Endothelial cell of umbilical vein (primary cell): ENCODE measurements around the gene AGT. TPM values are rescaled to one million over a fixed set of nuclear protein-coding genes. Genes with fewer than 3 reads are reported as not detected.

ENCODE experiments used
- BruUV-seq: library from RNA; stranded (reverse); fragments of 400-500 nt; replicated peaks from 2 replicates; lab custom pipeline; 2021; lab: Mats Ljungman, UMichigan
- CTCF ChIA-PET: fragments of 300-600, 350-600 bp; sonication (Branson Sonifier 250); formaldehyde crosslinking; loops from one replicate; lab custom pipeline; 2021; ENCODE audit warnings: antibody characterized with exemption, inconsistent platforms; lab: Charles Lee
- POLR2A ChIA-PET: fragments of 300-600, 350-600 bp; sonication (Branson Sonifier 250); formaldehyde crosslinking; loops from one replicate; lab custom pipeline; 2021; ENCODE audit warnings: antibody characterized with exemption, inconsistent platforms; lab: Charles Lee
- DNase-seq: peaks from one replicate; pipeline ENCODE4 v3.0.0-alpha.2; 2011; ENCODE audit warnings: low read depth, low spot score
- FAIRE-seq: peaks from 2 replicates; lab custom pipeline; 2011; peaks lifted over from hg19 to GRCh38; lab: Jason Lieb, UNC
- H2AFZ ChIP-seq: 2 replicates; pipeline ENCODE4 v1.6.0; 2012; ENCODE audit warnings: low read depth, low read length, control low read depth, inconsistent platforms
- H3K27ac ChIP-seq: 2 replicates; pipeline ENCODE4 v1.5.1; 2011; ENCODE audit warnings: low read depth, mild to moderate bottlenecking, control low read depth, low read length, moderate library complexity; ENCODE audit not compliant: insufficient read depth
- H3K27me3 ChIP-seq, 2 experiments: 2 replicates each; pipeline versions ENCODE4 v1.6.0 to v1.6.1; 2011; ENCODE audit warnings: low read length in 2 of 2, mixed read lengths in 1 of 2; ENCODE audit not compliant: control insufficient read depth in 2 of 2, insufficient read depth in 2 of 2
- H3K36me3 ChIP-seq, 2 experiments: 2 replicates in 1 of 2; 3 replicates in 1 of 2; pipeline ENCODE4 v1.5.1; 2011; ENCODE audit warnings: low read length in 2 of 2, mild to moderate bottlenecking in 1 of 2, moderate library complexity in 1 of 2; ENCODE audit not compliant: control insufficient read depth in 2 of 2, insufficient read depth in 2 of 2; ENCODE audit errors: extremely low read depth in 1 of 2
- H3K4me1 ChIP-seq: 3 replicates; pipeline ENCODE4 v1.5.1; 2011; ENCODE audit warnings: mild to moderate bottlenecking, low read length; ENCODE audit not compliant: control insufficient read depth, insufficient read depth; ENCODE audit errors: extremely low read depth
- H3K4me2 ChIP-seq: 2 replicates; pipeline ENCODE4 v1.6.1; 2011; ENCODE audit warnings: low read length, control low read depth, mixed read lengths; ENCODE audit not compliant: insufficient read depth
- H3K4me3 ChIP-seq, 3 experiments: fragments of 200-600 bp in 1 of 3; sonication (generic), shearing (Covaris generic) in 1 of 3; replicated peaks in 1 of 3; 2 replicates each; pipeline ENCODE4 v1.5.1; 2011 to 2016; ENCODE audit warnings: control low read depth in 3 of 3, low read length in 3 of 3, mild to moderate bottlenecking in 2 of 3, inconsistent platforms in 1 of 3, low read depth in 1 of 3, moderate library complexity in 1 of 3; ENCODE audit not compliant: insufficient read depth in 1 of 3
- H3K79me2 ChIP-seq: 2 replicates; pipeline ENCODE4 v1.6.0; 2012; ENCODE audit warnings: low read length, inconsistent platforms; ENCODE audit not compliant: control insufficient read depth, insufficient read depth
- H3K9ac ChIP-seq: replicated peaks from 2 replicates; pipeline ENCODE3; 2011; ENCODE audit warnings: low read length, control low read depth; ENCODE audit not compliant: insufficient read depth; ENCODE audit errors: extremely low read depth
- H3K9me1 ChIP-seq: replicated peaks from 3 replicates; pipeline ENCODE4 v1.6.0; 2011; ENCODE audit warnings: mild to moderate bottlenecking, low read length; ENCODE audit not compliant: control insufficient read depth, insufficient read depth; ENCODE audit errors: extremely low read depth
- H3K9me3 ChIP-seq: replicated peaks from 2 replicates; pipeline ENCODE4 v1.5.1; 2012; ENCODE audit warnings: low read length, inconsistent platforms; ENCODE audit not compliant: control insufficient read depth, insufficient read depth
- H4K20me1 ChIP-seq: replicated peaks from 2 replicates; pipeline ENCODE3; 2011; ENCODE audit warnings: mild to moderate bottlenecking, low read length; ENCODE audit not compliant: control insufficient read depth, insufficient read depth; ENCODE audit errors: extremely low read depth
- CTCF ChIP-seq, 2 donors: IDR thresholded peaks; 1 replicate in 1 of 2; 2 replicates in 1 of 2; pipeline ENCODE4 v1.5.1; 2011; ENCODE audit warnings: low read length in 2 of 2, mild to moderate bottlenecking in 2 of 2, moderate library complexity in 2 of 2, control low read depth in 1 of 2, inconsistent platforms in 1 of 2, low read depth in 1 of 2; ENCODE audit not compliant: insufficient read depth in 1 of 2; ENCODE audit errors: extremely low read depth in 1 of 2
- GATA2 ChIP-seq: IDR thresholded peaks from 2 replicates; pipeline ENCODE4 v1.7.0; 2011; ENCODE audit warnings: low read depth, mild to moderate bottlenecking, moderate library complexity, mixed read lengths, low read length; ENCODE audit not compliant: insufficient read length, insufficient read depth
- JUN ChIP-seq: IDR thresholded peaks from 2 replicates; pipeline ENCODE4 v1.6.1; 2011; ENCODE audit warnings: borderline replicate concordance, low read depth; ENCODE audit not compliant: insufficient read length, insufficient read depth
- POLR2AphosphoS5 ChIP-seq: IDR thresholded peaks from 2 replicates; pipeline ENCODE4 v1.6.1; 2012; ENCODE audit warnings: low read depth, mild to moderate bottlenecking, control low read depth, low read length, moderate library complexity; ENCODE audit not compliant: insufficient read depth
- dilution Hi-C: fragments of 300-500 bp; cut with MboI; formaldehyde crosslinking; loops from one replicate; pipeline ENCODE4 v1.15.0; 2019; ENCODE audit warnings: low sequenced_read_pairs; ENCODE audit not compliant: extremely low pct_ligation_motif_present
- intact Hi-C: fragments of 100-400 bp; cut with micrococcal nuclease; formaldehyde crosslinking; loops from one replicate; pipeline ENCODE4 v1.10.0; 2022
- polyA plus RNA-seq, 4 experiments: library from polyadenylated mRNA; depleted of rRNA in 3 of 4; stranded (reverse) in 3 of 4; unstranded in 1 of 4; fragments of >200 nt; gene quantifications; 2 replicates each; pipeline versions ENCODE4 v1.2.1 to v1.2.3, GENCODE V29; 2011 to 2012; ENCODE audit warnings: missing spikeins in 1 of 4
- total RNA-seq: library from RNA; stranded (reverse); gene quantifications from 2 replicates; pipeline ENCODE4 v1.2.3, GENCODE V29; 2021

Gene AGT
- total and polyA plus RNA-seq, 2 donors (not counting 3 experiments of a cell fraction or from before 2014, with no cell fraction given): not detected

- no peaks in the 10 kb centered on the region for H4K20me1 ChIP-seq
- H3K79me2 ChIP-seq: no peaks in the 10 kb centered on the region
- TF ChIP-seq GATA2 (no peak), CTCF (IDR thresholded peaks at IDR 0.05; ENCODE audit: extremely low read depth in 1 of 2, insufficient read depth in 1 of 2, low read depth in 1 of 2, low read length in 2 of 2) (no peak), POLR2AphosphoS5 (no peak)
- no peaks in the 10 kb centered on the region for H3K27me3 ChIP-seq
- CTCF ChIA-PET: no interaction called here
- H3K9ac ChIP-seq: no peak overlapping the region
- POLR2A ChIA-PET: no interaction called here
- no TSS peak for BruUV-seq
- no peaks in the 10 kb centered on the region for H3K9me3 ChIP-seq
- FAIRE-seq (no peak), DNase-seq (no peak)
- no peaks in the 10 kb centered on the region for H3K4me1 ChIP-seq
- no peak overlapping the region for H2AFZ ChIP-seq
- no peak overlapping the region for H3K27ac ChIP-seq
- no peak overlapping the region for H3K4me2 ChIP-seq
- H3K36me3 ChIP-seq: no peaks in the 10 kb centered on the region
- dilution Hi-C loops: no loop called here
- intact Hi-C loops: no loop called here
- no peak overlapping the region for H3K4me3 ChIP-seq
- no peaks in the 10 kb centered on the region for H3K9me1 ChIP-seq
Observed at GRCh38 chr1:230705289-230706019, 8.5 kb downstream of the AGT start.

DNA sequence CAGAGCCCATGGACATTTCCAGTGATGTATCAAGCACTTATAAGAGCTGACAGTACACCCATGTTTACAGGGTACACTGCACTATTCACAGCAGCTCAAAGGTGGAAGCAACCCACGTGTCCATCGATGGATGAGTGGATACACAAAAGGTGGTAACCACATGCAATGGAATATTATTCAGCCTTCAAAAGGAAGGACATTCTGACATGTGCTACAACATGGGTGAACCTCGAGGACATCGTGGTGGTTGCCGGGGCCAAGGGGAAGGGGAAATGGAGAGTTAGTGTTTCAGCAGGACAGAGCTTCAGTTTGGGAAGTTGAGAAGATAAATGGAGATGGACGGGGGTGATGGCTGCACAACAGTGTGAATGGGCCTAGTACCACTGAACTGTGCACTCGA is 9.1 kb downstream of the AGT start:
- Histone ChIP-seq H3K9me1 (no peaks in the 10 kb centered on the region), H2AFZ (no peak overlapping the region), H3K4me1 (no peaks in the 10 kb centered on the region), H3K4me2 (no peak overlapping the region), H4K20me1 (no peaks in the 10 kb centered on the region), H3K79me2 (no peaks in the 10 kb centered on the region), H3K27ac (no peak overlapping the region), H3K9ac (no peak overlapping the region), H3K27me3 (no peaks in the 10 kb centered on the region), H3K36me3 (no peaks in the 10 kb centered on the region), H3K4me3 (no peak overlapping the region), H3K9me3 (no peaks in the 10 kb centered on the region)
- DNase-seq (no peak), FAIRE-seq (no peak)
- intact Hi-C loops (no loop called here), dilution Hi-C loops (no loop called here)
- POLR2A ChIA-PET: no interaction called here
- no TSS peak for BruUV-seq
- CTCF ChIA-PET: no interaction called here
- TF ChIP-seq JUN: no peak
- no peak for TF ChIP-seq GATA2
